HG03064 (cell line): ENCODE data around the gene CFAP97D1.

ENCODE experiments used
- ATAC-seq: cut with Tn5 transposase; IDR thresholded peaks from one replicate; pipeline ENCODE4 v1.9.1; 2021; ENCODE audit warnings: low read depth; ENCODE audit not compliant: unreplicated experiment

The CFAP97D1 gene

GRCh38 chr17:43822570-43823190, 42.4 kb downstream of the CFAP97D1 start:
- no peak for ATAC-seq

- no peak for ATAC-seq
Measured at GRCh38 chr17:43823350-43824084, 43.3 kb downstream of the CFAP97D1 start.

- ATAC-seq, result no peak
Measured at GRCh38 chr17:43825567-43825966, 45.3 kb downstream of the CFAP97D1 start.

- no peak for ATAC-seq
Measured at GRCh38 chr17:43826206-43826605, 46.0 kb downstream of the CFAP97D1 start.

GRCh38 chr17:43827596-43827995, 47.4 kb downstream of the CFAP97D1 start:
- no peak for ATAC-seq

GRCh38 chr17:43829738-43830137, 49.5 kb downstream of the CFAP97D1 start:
- ATAC-seq, result no peak

- ATAC-seq, result no peak
Measured at GRCh38 chr17:43830510-43831140, 50.4 kb downstream of the CFAP97D1 start.

GRCh38 chr17:43831633-43832032, 51.4 kb downstream of the CFAP97D1 start:
- no peak for ATAC-seq

GRCh38 chr17:43832168-43832975, 52.1 kb downstream of the CFAP97D1 start:
- no peak for ATAC-seq

- ATAC-seq, result no peak
Measured at GRCh38 chr17:43832976-43833829, 53.0 kb downstream of the CFAP97D1 start, which contains the start of gene MPP3. Gene MPP3, minus strand, starts transcription at chr17:43833146. Its CDS starts 1,240 bp downstream, at chr17:43831906.

- ATAC-seq, result no peak
Measured at GRCh38 chr17:43834106-43834505, 53.9 kb downstream of the CFAP97D1 start.
